ENCODE measurements around the gene RASA3. TPM values are rescaled to one million over a fixed set of nuclear protein-coding genes. Genes with fewer than 3 reads are reported as not detected.

The RASA3 gene
- total and polyA plus RNA-seq, 2 of the 8 experiments (the other 6 are each of a cell fraction or from before 2014, with no cell fraction given) = 7.5 to 21.9 TPM

- H3K36me3 ChIP-seq (ENCODE audit: control insufficient read depth in 2 of 4, insufficient read depth in 4 of 4, low read length in 3 of 4) = peaks cover 0 to 16% (median 11%) of the 10 kb centered on the region in 4 experiments; a peak in 5 of 8 replicates
- no peaks in the 10 kb centered on the region for H3K27me3 ChIP-seq (replicated peaks in 1 of 4; ENCODE audit: control insufficient read depth in 3 of 4, extremely low read depth in 1 of 4, insufficient read depth in 3 of 4, low read length in 3 of 4)
- no peaks in the 10 kb centered on the region for H3K4me1 ChIP-seq (replicated peaks in 1 of 4; ENCODE audit: control insufficient read depth in 3 of 4, insufficient read depth in 4 of 4, low read length in 3 of 4)
- peaks cover 0 to 4% of the 10 kb centered on the region in 2 experiments for H4K20me1 ChIP-seq (replicated peaks in 1 of 2; ENCODE audit: control insufficient read depth in 1 of 2, insufficient read depth in 2 of 2, low read length in 2 of 2)
- H2BK5ac ChIP-seq (ENCODE audit: low read depth, low read length) = no peak overlapping the region
- no peak overlapping the region for H4K8ac ChIP-seq (ENCODE audit: extremely low read depth, insufficient read depth, low read length)
- H3K79me1 ChIP-seq (ENCODE audit: low read depth, low read length) = no peaks in the 10 kb centered on the region; the same call in 1 of the 2 replicates
- H3K79me2 ChIP-seq (ENCODE audit: control insufficient read depth in 1 of 2, insufficient read depth in 2 of 2, low read length in 2 of 2) = no peaks in the 10 kb centered on the region
- WGBS, 2 experiments (ENCODE audit: extremely low coverage in 1 of 2, insufficient coverage in 1 of 2, insufficient read length in 1 of 2, insufficient replicate concordance in 2 of 2, low coverage in 1 of 2, low lambda C conversion rate in 2 of 2, missing lambda C conversion rate in 1 of 2) = 88% methylated on average over 8 of the region's 10 CpGs; no CpG with 5 or more reads in 1 of the 2 experiments
- H3K4me2 ChIP-seq (ENCODE audit: insufficient read depth in 1 of 2, low read depth in 2 of 2, low read length in 2 of 2) = no peak overlapping the region
- H3K9me3 ChIP-seq (ENCODE audit: insufficient read depth in 2 of 2, low read depth in 1 of 2, low read length in 1 of 2) = peaks cover 4 to 8% of the 10 kb centered on the region in 2 experiments; a peak in 3 of 4 replicates
- H2BK120ac ChIP-seq (replicated peaks; ENCODE audit: low read depth, low read length) = no peak overlapping the region
- no peak overlapping the region for H2BK15ac ChIP-seq (ENCODE audit: low read length)
- DNase-seq (ENCODE audit: low read depth in 1 of 2, low spot score in 2 of 2) = no peak
- H3K23me2 ChIP-seq (ENCODE audit: low read depth, low read length) = peaks cover 9% of the 10 kb centered on the region; the same call in 1 of the 2 replicates
- H3K27ac ChIP-seq (ENCODE audit: low read depth, low read length) = no peak overlapping the region
- no peak overlapping the region for H4K91ac ChIP-seq (replicated peaks; ENCODE audit: insufficient read length, low read length)
- no peak overlapping the region for H3K18ac ChIP-seq (ENCODE audit: extremely low read depth, low read length)
- H3K4me3 ChIP-seq (ENCODE audit: extremely low read depth in 1 of 4, insufficient read depth in 2 of 4, low read depth in 3 of 4, low read length in 4 of 4) = no peak overlapping the region
- H4K5ac ChIP-seq (ENCODE audit: insufficient read length, low read depth, low read length) = no peak overlapping the region
- H2AK5ac ChIP-seq (ENCODE audit: low read depth, low read length) = no peak overlapping the region
- no peak overlapping the region for H3K23ac ChIP-seq (ENCODE audit: insufficient read length)
- no peak overlapping the region for H2BK12ac ChIP-seq (ENCODE audit: low read depth, low read length)
- H3K56ac ChIP-seq (replicated peaks; ENCODE audit: insufficient read length, low read depth, low read length) = no peak overlapping the region
- ChIA-PET CTCF (ENCODE audit: partially characterized antibody) (no interaction called here), POLR2A (ENCODE audit: partially characterized antibody) (interaction anchor here (1.1 to 1.2 kb wide), 2 partner anchors 9 to 19 kb away, joined by 3 read pairs; no protein-coding TSS in a partner anchor)
- H3K9ac ChIP-seq (replicated peaks in 1 of 4; ENCODE audit: extremely low read depth in 1 of 4, low read depth in 3 of 4, low read length in 3 of 4) = no peak overlapping the region
- H3K14ac ChIP-seq (ENCODE audit: insufficient read length) = no peak overlapping the region
- no peak for FAIRE-seq
- no peak overlapping the region for H3K4ac ChIP-seq (replicated peaks; ENCODE audit: insufficient read length, low read depth, low read length)
- H2AFZ ChIP-seq (ENCODE audit: low read length) = no peak overlapping the region
- H2BK20ac ChIP-seq (ENCODE audit: low read length) = no peak overlapping the region
- no peak for TF ChIP-seq ATF3 (IDR thresholded peaks at IDR 0.05; ENCODE audit: insufficient read depth, low read depth, low read length)
- no peak for TF ChIP-seq TAF7 (optimal IDR thresholded peaks at IDR 0.05; ENCODE audit: borderline replicate concordance, low read depth, low read length)
- TF ChIP-seq SIRT6 (IDR thresholded peaks at IDR 0.05; ENCODE audit: low read length) = no peak
- TF ChIP-seq SAP30 (IDR thresholded peaks at IDR 0.05; ENCODE audit: insufficient read depth, insufficient replicate concordance, low read length) = no peak
- TF ChIP-seq KDM1A (IDR thresholded peaks at IDR 0.05; ENCODE audit: borderline replicate concordance, low read length) = no peak
- no peak for TF ChIP-seq SP1 (IDR thresholded peaks at IDR 0.05; ENCODE audit: low read depth, low read length)
- no peak for TF ChIP-seq ZNF274 (IDR thresholded peaks at IDR 0.05; ENCODE audit: borderline replicate concordance, extremely low read depth, low read length)
- TF ChIP-seq RXRA (IDR thresholded peaks at IDR 0.05; ENCODE audit: insufficient read depth, low read depth, low read length) = no peak
- TF ChIP-seq SP2 (IDR thresholded peaks at IDR 0.05; ENCODE audit: low read length) = no peak
- no peak for TF ChIP-seq SIX5 (IDR thresholded peaks at IDR 0.05; ENCODE audit: low read depth, low read length)
- TF ChIP-seq MAX (IDR thresholded peaks at IDR 0.05) = no peak
- TF ChIP-seq SRF (IDR thresholded peaks at IDR 0.05; ENCODE audit: low read depth, low read length) = no peak
- no peak for TF ChIP-seq POLR2A (IDR thresholded peaks at IDR 0.05; ENCODE audit: control extremely low read depth in 1 of 2, low read depth in 2 of 2, low read length in 2 of 2)
- TF ChIP-seq KDM5A (IDR thresholded peaks at IDR 0.05; ENCODE audit: low read length) = no peak
These were observed 141.2 kb downstream of the RASA3 start for GRCh38 chr13:113991191-113991669.
